Body of pancreas (tissue), 4 donors: ENCODE results near the gene SIPA1L2.

Experiments
- CTCF ChIP-seq, 7 experiments: fragments of 450-650 bp in 4 of 7; fragments of 200-600 bp in 3 of 7; sonication (generic) in 3 of 7; IDR thresholded peaks; one replicate each; pipeline ENCODE4 v1.5.1; 2016 to 2019; ENCODE audit warnings: antibody characterized with exemption in 7 of 7
- POLR2A ChIP-seq, 3 donors: fragments of 450-650 bp; IDR thresholded peaks; one replicate each; pipeline ENCODE4 v1.6.1; 2016; ENCODE audit warnings: antibody characterized with exemption in 3 of 3, mild to moderate bottlenecking in 2 of 3

DNA sequence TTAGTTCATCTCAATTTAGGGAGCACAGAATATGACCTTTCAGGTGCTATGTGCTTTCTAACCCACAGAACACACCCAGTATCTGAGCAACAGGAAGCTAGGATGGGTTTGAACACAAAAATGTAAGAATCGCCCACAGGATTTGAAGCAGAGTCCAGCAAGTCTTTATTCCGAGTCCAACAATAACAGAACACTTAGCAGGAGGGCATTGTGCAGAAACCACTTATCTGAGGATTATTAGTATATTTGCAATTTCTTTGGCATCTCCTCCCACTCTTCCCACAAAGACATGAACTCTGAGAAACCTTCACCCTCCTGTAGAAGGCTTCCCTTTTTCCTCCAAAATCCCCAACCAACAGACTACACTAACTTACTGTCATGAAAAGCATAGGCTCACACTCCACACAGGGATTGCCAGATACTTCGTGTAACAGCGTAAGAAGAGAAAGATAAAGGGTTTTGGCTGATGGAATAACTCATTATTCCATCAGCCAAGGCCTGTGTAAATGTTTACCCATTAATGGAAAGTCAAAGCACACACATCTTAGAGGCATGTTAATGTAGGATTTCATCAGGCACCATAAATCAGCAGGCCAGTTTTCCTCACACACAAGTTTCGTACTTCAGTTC, 16.1 kb downstream of the SIPA1L2 start:
- no peak for TF ChIP-seq POLR2A (IDR thresholded peaks at IDR 0.05)
- TF ChIP-seq CTCF (IDR thresholded peaks at IDR 0.05) = no peak
